OCI-LY1 (cell line): ENCODE data around the gene SARS1.

ENCODE experiments used
- H2AFZ ChIP-seq: fragments of 200-600 bp; sonication (generic), shearing (Covaris generic); 2 replicates; pipeline ENCODE4 v1.6.0; 2014; ENCODE audit warnings: antibody characterized with exemption, mild to moderate bottlenecking, low read length
- H3F3A ChIP-seq: fragments of 200-600 bp; sonication (generic), shearing (Covaris generic); 2 replicates; pipeline ENCODE4 v1.6.0; 2014; ENCODE audit warnings: mild to moderate bottlenecking, antibody characterized with exemption, low read length, moderate library complexity; ENCODE audit not compliant: insufficient read depth
- H3K27ac ChIP-seq: fragments of 200-600 bp; sonication (generic); 2 replicates; pipeline ENCODE4 v1.5.1; 2014; ENCODE audit warnings: low read length, mixed run types, mild to moderate bottlenecking, low read depth; ENCODE audit not compliant: poor library complexity, severe bottlenecking
- H3K27me3 ChIP-seq: fragments of 200-600 bp; sonication (generic); 2 replicates; pipeline ENCODE4 v1.6.0; 2014; ENCODE audit warnings: antibody characterized with exemption, mild to moderate bottlenecking, low read length, moderate library complexity; ENCODE audit not compliant: insufficient read depth
- H3K36me3 ChIP-seq: fragments of 200-600 bp; sonication (generic); 2 replicates; pipeline ENCODE4 v1.6.1; 2014; ENCODE audit warnings: mild to moderate bottlenecking, antibody characterized with exemption, low read length, moderate library complexity, mixed read lengths; ENCODE audit not compliant: insufficient read depth
- H3K4me1 ChIP-seq: fragments of 200-600 bp; sonication (generic); 2 replicates; pipeline ENCODE4 v1.5.1; 2014; ENCODE audit warnings: mild to moderate bottlenecking, low read length, moderate library complexity; ENCODE audit not compliant: insufficient read depth, severe bottlenecking
- H3K4me2 ChIP-seq: fragments of 200-600 bp; sonication (generic), shearing (Covaris generic); 2 replicates; pipeline ENCODE4 v1.6.1; 2014; ENCODE audit warnings: low read length
- H3K4me3 ChIP-seq: fragments of 200-600 bp; sonication (generic); 2 replicates; pipeline ENCODE4 v1.5.1; 2014; ENCODE audit warnings: low read length, low read depth, mild to moderate bottlenecking, mixed read lengths; ENCODE audit not compliant: poor library complexity, severe bottlenecking
- H3K79me2 ChIP-seq: fragments of 200-600 bp; shearing (Covaris generic); 2 replicates; pipeline ENCODE4 v1.6.1; 2016; ENCODE audit warnings: mixed run types, low read length, mixed read lengths; ENCODE audit not compliant: insufficient read depth
- H3K9ac ChIP-seq: fragments of 200-600 bp; sonication (generic), shearing (Covaris generic); 2 replicates; pipeline ENCODE4 v1.6.1; 2014; ENCODE audit warnings: mild to moderate bottlenecking, low read length, mixed read lengths
- H3K9me2 ChIP-seq: fragments of 200-600 bp; sonication (generic), shearing (Covaris generic); 2 replicates; pipeline ENCODE4 v1.6.1; 2014; ENCODE audit warnings: low read depth, mild to moderate bottlenecking, low read length, mixed read lengths
- H3K9me3 ChIP-seq: fragments of 200-600 bp; shearing (Covaris generic); 2 replicates; pipeline ENCODE4 v1.6.1; 2014; ENCODE audit warnings: low read length, mixed read lengths
- H4K20me1 ChIP-seq: fragments of 200-600 bp; sonication (generic), shearing (Covaris generic); 2 replicates; pipeline ENCODE4 v1.6.0; 2016; ENCODE audit warnings: mild to moderate bottlenecking, low read length; ENCODE audit not compliant: insufficient read depth
- EZH2 ChIP-seq: fragments of 200-600 bp; sonication (generic), shearing (Covaris generic); IDR thresholded peaks from 2 replicates; pipeline ENCODE4 v1.8.0; 2017; ENCODE audit warnings: borderline replicate concordance, mixed run types, mild to moderate bottlenecking, antibody characterized with exemption, low read length, moderate library complexity, mixed read lengths
- TF ChIP-seq, protein P1 (sequence below): fragments of 200-600 bp; sonication (generic), shearing (Covaris generic); IDR thresholded peaks from 2 replicates; pipeline ENCODE4 v1.5.1; 2017; ENCODE audit warnings: mild to moderate bottlenecking, antibody characterized with exemption, low read length, moderate library complexity, mixed read lengths

The SARS1 gene

GRCh38 chr1:109266965-109267364 lies 53.2 kb downstream of the SARS1 start:
- H3K27ac ChIP-seq = no peak overlapping the region
- no peaks in the 10 kb centered on the region for H3K9me3 ChIP-seq
- H3K27me3 ChIP-seq = no peaks in the 10 kb centered on the region; the same call in 1 of the 2 replicates
- H2AFZ ChIP-seq = no peak overlapping the region
- H3F3A ChIP-seq = no peaks in the 10 kb centered on the region
- no peak overlapping the region for H3K4me3 ChIP-seq
- no peaks in the 10 kb centered on the region for H3K9me2 ChIP-seq
- no peaks in the 10 kb centered on the region for H4K20me1 ChIP-seq
- H3K9ac ChIP-seq = no peak overlapping the region
- no peaks in the 10 kb centered on the region for H3K79me2 ChIP-seq
- no peaks in the 10 kb centered on the region for H3K4me1 ChIP-seq
- no peak overlapping the region for H3K4me2 ChIP-seq
- TF ChIP-seq, protein P1, sequence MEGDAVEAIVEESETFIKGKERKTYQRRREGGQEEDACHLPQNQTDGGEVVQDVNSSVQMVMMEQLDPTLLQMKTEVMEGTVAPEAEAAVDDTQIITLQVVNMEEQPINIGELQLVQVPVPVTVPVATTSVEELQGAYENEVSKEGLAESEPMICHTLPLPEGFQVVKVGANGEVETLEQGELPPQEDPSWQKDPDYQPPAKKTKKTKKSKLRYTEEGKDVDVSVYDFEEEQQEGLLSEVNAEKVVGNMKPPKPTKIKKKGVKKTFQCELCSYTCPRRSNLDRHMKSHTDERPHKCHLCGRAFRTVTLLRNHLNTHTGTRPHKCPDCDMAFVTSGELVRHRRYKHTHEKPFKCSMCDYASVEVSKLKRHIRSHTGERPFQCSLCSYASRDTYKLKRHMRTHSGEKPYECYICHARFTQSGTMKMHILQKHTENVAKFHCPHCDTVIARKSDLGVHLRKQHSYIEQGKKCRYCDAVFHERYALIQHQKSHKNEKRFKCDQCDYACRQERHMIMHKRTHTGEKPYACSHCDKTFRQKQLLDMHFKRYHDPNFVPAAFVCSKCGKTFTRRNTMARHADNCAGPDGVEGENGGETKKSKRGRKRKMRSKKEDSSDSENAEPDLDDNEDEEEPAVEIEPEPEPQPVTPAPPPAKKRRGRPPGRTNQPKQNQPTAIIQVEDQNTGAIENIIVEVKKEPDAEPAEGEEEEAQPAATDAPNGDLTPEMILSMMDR = no peak
- TF ChIP-seq EZH2 = no peak
- H3K36me3 ChIP-seq = no peaks in the 10 kb centered on the region; the same call in 1 of the 2 replicates

DNA sequence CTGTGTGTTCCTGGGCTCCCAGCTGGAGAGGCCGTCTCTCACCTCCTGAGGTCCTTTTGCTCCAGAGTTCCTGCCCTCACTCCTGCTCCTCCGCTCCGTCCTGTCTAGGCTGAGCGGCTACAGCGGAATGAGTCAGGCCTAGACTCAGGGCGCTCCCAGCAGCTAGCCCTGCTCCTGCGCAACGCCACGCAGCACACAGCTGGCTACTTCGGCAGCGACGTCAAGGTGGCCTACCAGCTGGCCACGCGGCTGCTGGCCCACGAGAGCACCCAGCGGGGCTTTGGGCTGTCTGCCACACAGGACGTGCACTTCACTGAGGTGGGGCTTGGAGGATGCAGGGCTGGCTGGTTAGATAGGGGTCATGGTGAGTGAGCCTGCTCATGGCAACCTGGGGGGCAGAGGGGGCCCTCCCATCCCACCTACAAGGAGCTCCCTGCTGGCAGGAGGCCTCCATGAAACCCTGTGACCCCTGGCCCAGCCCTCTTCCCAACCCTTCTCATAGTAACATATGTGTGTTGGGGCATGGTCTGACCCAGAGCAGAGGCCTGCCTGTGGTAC lies 54.1 kb downstream of the SARS1 start:
- Histone ChIP-seq H3F3A (no peaks in the 10 kb centered on the region), H3K9me3 (no peaks in the 10 kb centered on the region), H3K4me1 (no peaks in the 10 kb centered on the region), H4K20me1 (no peaks in the 10 kb centered on the region), H3K9ac (no peak overlapping the region), H3K4me3 (no peak overlapping the region), H3K27me3 (no peaks in the 10 kb centered on the region; the same call in 1 of the 2 replicates), H3K36me3 (no peaks in the 10 kb centered on the region; the same call in 1 of the 2 replicates), H3K4me2 (no peak overlapping the region), H3K9me2 (no peaks in the 10 kb centered on the region), H3K79me2 (no peaks in the 10 kb centered on the region), H2AFZ (no peak overlapping the region), H3K27ac (no peak overlapping the region)
- TF ChIP-seq, protein P1 = no peak
- no peak for TF ChIP-seq EZH2

GRCh38 chr1:109268431-109269211 lies 54.9 kb downstream of the SARS1 start:
- no peak overlapping the region for H3K27ac ChIP-seq
- no peaks in the 10 kb centered on the region; the same call in 1 of the 2 replicates for H3K27me3 ChIP-seq
- H3K9me3 ChIP-seq = no peaks in the 10 kb centered on the region
- no peak overlapping the region for H3K4me3 ChIP-seq
- H3K79me2 ChIP-seq = no peaks in the 10 kb centered on the region
- H3K36me3 ChIP-seq = no peaks in the 10 kb centered on the region; the same call in 1 of the 2 replicates
- TF ChIP-seq, protein P1 = no peak
- no peak for TF ChIP-seq EZH2
- H3F3A ChIP-seq = no peaks in the 10 kb centered on the region
- H3K9ac ChIP-seq = no peak overlapping the region
- no peaks in the 10 kb centered on the region for H4K20me1 ChIP-seq
- H3K4me2 ChIP-seq = no peak overlapping the region
- no peak overlapping the region for H2AFZ ChIP-seq
- H3K4me1 ChIP-seq = no peaks in the 10 kb centered on the region
- H3K9me2 ChIP-seq = no peaks in the 10 kb centered on the region
